Stimulated activated CD8-positive, alpha-beta memory T cell treated with anti-CD3 and anti-CD28 coated beads, Interleukin-12 subunit alpha, Interleukin-12 subunit beta, amount 100 ng/mL, for 24 hours (primary cell): Measurements from ENCODE around the gene GLP1R.

Experiments
- DNase-seq: peaks from one replicate; pipeline ENCODE4 v3.0.0-alpha.2; 2020; ENCODE audit errors: extremely low read depth

The GLP1R gene

GRCh38 chr6:39062014-39062740, 13.6 kb downstream of the GLP1R start:
- DNase-seq: no peak

- DNase-seq: no peak
Measured at GRCh38 chr6:39063526-39063925, 14.9 kb downstream of the GLP1R start.

GRCh38 chr6:39065561-39065960, 17.0 kb downstream of the GLP1R start:
- no peak for DNase-seq

GRCh38 chr6:39068391-39068790, 19.8 kb downstream of the GLP1R start:
- DNase-seq: no peak

GRCh38 chr6:39072830-39073229, 24.2 kb downstream of the GLP1R start:
- no peak for DNase-seq

GRCh38 chr6:39073471-39074355, 25.1 kb downstream of the GLP1R start:
- no peak for DNase-seq

- no peak for DNase-seq
Measured at GRCh38 chr6:39074486-39074885, 25.9 kb downstream of the GLP1R start.

GRCh38 chr6:39075010-39075686, 26.6 kb downstream of the GLP1R start:
- no peak for DNase-seq

- DNase-seq: no peak
Measured at GRCh38 chr6:39075807-39076622, 27.4 kb downstream of the GLP1R start.

- DNase-seq: no peak
Measured at GRCh38 chr6:39076623-39077535, 28.3 kb downstream of the GLP1R start.

GRCh38 chr6:39077882-39078594, 29.5 kb downstream of the GLP1R start:
- DNase-seq: no peak

GRCh38 chr6:39078695-39079094, 30.1 kb downstream of the GLP1R start:
- no peak for DNase-seq

- no peak for DNase-seq
Measured at GRCh38 chr6:39079197-39080125, 30.9 kb downstream of the GLP1R start.

- DNase-seq: no peak
Measured at GRCh38 chr6:39080246-39080875, 31.8 kb downstream of the GLP1R start.

- DNase-seq: no peak
Measured at GRCh38 chr6:39082310-39082709, 33.7 kb downstream of the GLP1R start.

- no peak for DNase-seq
Measured at GRCh38 chr6:39083231-39083634, 34.7 kb downstream of the GLP1R start.

- DNase-seq: no peak
Measured at GRCh38 chr6:39084506-39084905, 35.9 kb downstream of the GLP1R start.

GRCh38 chr6:39085129-39085797, 36.7 kb downstream of the GLP1R start:
- no peak for DNase-seq
